Measurements from ENCODE around the gene RGS9. TPM values are rescaled to one million over a fixed set of nuclear protein-coding genes. Genes with fewer than 3 reads are reported as not detected.
"Not testable (repeated sequence)": the region's sequence is repeated elsewhere in the genome, so short reads cannot be mapped to it uniquely, and the experiment has no call there.

The RGS9 gene
- polyA plus RNA-seq, 3 donors = 0.86 to 4.5 (median 0.92) TPM

- 90 to 96% (median 92%) methylated on average over 6 of the region's 6 CpGs for WGBS, 3 donors
- H3K27ac ChIP-seq (ENCODE audit: low read depth, low read length) = no peak overlapping the region
Observed at GRCh38 chr17:65108152-65108551, 29.0 kb upstream of the RGS9 start.

GRCh38 chr17:65109543-65109942, 27.6 kb upstream of the RGS9 start:
- H3K27ac ChIP-seq (ENCODE audit: low read depth, low read length) = no peak overlapping the region
- 40 to 51% (median 40%) methylated on average over 6 of the region's 6 CpGs for WGBS, 3 donors

GRCh38 chr17:65109990-65110680, 27.0 kb upstream of the RGS9 start:
- H3K27ac ChIP-seq (ENCODE audit: low read depth, low read length) = no peak overlapping the region
- 86 to 95% (median 91%) methylated on average over 2 of the region's 2 CpGs for WGBS, 3 donors

- no peak overlapping the region for H3K27ac ChIP-seq (ENCODE audit: low read depth, low read length)
- 21 to 80% (median 32%) methylated on average over 3 of the region's 3 CpGs for WGBS, 3 donors
Observed at GRCh38 chr17:65115839-65116238, 21.3 kb upstream of the RGS9 start.

- WGBS, 3 donors = 32 to 88% (median 33%) methylated on average over 5 of the region's 5 CpGs
- not testable (repeated sequence) for H3K27ac ChIP-seq (ENCODE audit: low read depth, low read length)
Observed at GRCh38 chr17:65116515-65116914, 20.7 kb upstream of the RGS9 start.

GRCh38 chr17:65117384-65118035, 19.7 kb upstream of the RGS9 start:
- no peak overlapping the region for H3K27ac ChIP-seq (ENCODE audit: low read depth, low read length)
- 67 to 86% (median 84%) methylated on average over 4 of the region's 4 CpGs for WGBS, 3 donors

GRCh38 chr17:65121368-65121767, 15.8 kb upstream of the RGS9 start:
- 34 to 63% (median 35%) methylated on average over 6 of the region's 6 CpGs for WGBS, 3 donors
- no peak overlapping the region for H3K27ac ChIP-seq (ENCODE audit: low read depth, low read length)

- 69 to 75% (median 69%) methylated on average over 12 of the region's 12 CpGs for WGBS, 3 donors
- no peak overlapping the region for H3K27ac ChIP-seq (ENCODE audit: low read depth, low read length)
Observed at GRCh38 chr17:65121916-65122806, 15.0 kb upstream of the RGS9 start.

GRCh38 chr17:65122836-65123756, 14.1 kb upstream of the RGS9 start:
- WGBS, 3 donors = 5 to 9% (median 7%) methylated on average over 48 to 55 of the region's 55 CpGs
- H3K27ac ChIP-seq (ENCODE audit: low read depth, low read length) = peak overlapping the region; percentile 9

- WGBS, 3 donors = 76 to 82% (median 77%) methylated on average over 9 of the region's 9 CpGs
- no peak overlapping the region for H3K27ac ChIP-seq (ENCODE audit: low read depth, low read length)
Observed at GRCh38 chr17:65123757-65124675, 13.2 kb upstream of the RGS9 start.

GRCh38 chr17:65130832-65131231, 6.3 kb upstream of the RGS9 start:
- WGBS, 3 donors = 38 to 60% (median 46%) methylated on average over 5 of the region's 5 CpGs
- no peak overlapping the region for H3K27ac ChIP-seq (ENCODE audit: low read depth, low read length)

- no peak overlapping the region for H3K27ac ChIP-seq (ENCODE audit: low read depth, low read length)
- WGBS, 3 donors = 49 to 79% (median 78%) methylated on average over 6 of the region's 6 CpGs
Observed at GRCh38 chr17:65131240-65131639, 5.9 kb upstream of the RGS9 start.

GRCh38 chr17:65131946-65132345, 5.2 kb upstream of the RGS9 start:
- 90 to 92% (median 90%) methylated on average over 5 of the region's 5 CpGs for WGBS, 3 donors
- H3K27ac ChIP-seq (ENCODE audit: low read depth, low read length) = no peak overlapping the region

- H3K27ac ChIP-seq (ENCODE audit: low read depth, low read length) = no peak overlapping the region
- 57 to 91% (median 89%) methylated on average over 2 of the region's 2 CpGs for WGBS, 3 donors
Observed at GRCh38 chr17:65134035-65134434, 3.1 kb upstream of the RGS9 start.

GRCh38 chr17:65139101-65139764, 2.1 kb downstream of the RGS9 start:
- H3K27ac ChIP-seq (ENCODE audit: low read depth, low read length) = no peak overlapping the region
- WGBS, 3 donors = 34 to 50% (median 48%) methylated on average over 7 of the region's 7 CpGs

- no peak overlapping the region for H3K27ac ChIP-seq (ENCODE audit: low read depth, low read length)
- WGBS, 3 donors = 72 to 86% (median 74%) methylated on average over 2 of the region's 2 CpGs
Observed at GRCh38 chr17:65142247-65142646, 5.1 kb downstream of the RGS9 start.

Data from adipose tissue (tissue), 3 donors.